GM23248 (cell line): ENCODE results near the gene HCFC1R1.

Experiments
- EZH2 ChIP-seq: fragments of 200-600 bp; sonication (generic); IDR thresholded peaks from 2 replicates; pipeline ENCODE4 v1.6.1; 2018; ENCODE audit warnings: antibody characterized with exemption, mild to moderate bottlenecking; ENCODE audit not compliant: insufficient read depth, poor library complexity, severe bottlenecking
- EZH2phosphoT487 ChIP-seq: fragments of 200-600 bp; sonication (generic); IDR thresholded peaks from 2 replicates; pipeline ENCODE4 v1.6.1; 2018; ENCODE audit warnings: antibody characterized with exemption, moderate library complexity, mild to moderate bottlenecking, low read depth; ENCODE audit not compliant: insufficient read depth

DNA sequence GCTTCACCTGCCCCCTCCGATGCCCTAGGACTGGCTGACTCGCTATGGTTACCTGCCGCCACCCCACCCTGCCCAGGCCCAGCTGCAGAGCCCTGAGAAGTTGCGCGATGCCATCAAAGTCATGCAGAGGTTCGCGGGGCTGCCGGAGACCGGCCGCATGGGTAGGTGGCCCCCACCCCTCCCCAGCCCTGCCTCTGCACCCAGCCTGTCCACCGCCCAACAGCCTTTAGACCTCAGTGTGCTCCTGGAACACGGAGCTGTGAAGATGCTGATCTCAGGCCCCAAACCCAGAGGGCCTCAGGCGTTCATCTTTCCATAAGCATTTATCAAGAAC is 23.6 kb upstream of the HCFC1R1 start:
- TF ChIP-seq EZH2 (no peak), EZH2phosphoT487 (no peak)
